Sigmoid colon (tissue), 4 donors: Measurements from ENCODE around the gene PRM1.

Experiments
- CTCF ChIP-seq, 4 experiments: fragments of 450-650 bp in 3 of 4; fragments of 200-600 bp in 1 of 4; IDR thresholded peaks; one replicate each; pipeline ENCODE4 v1.5.1; 2016 to 2019; ENCODE audit warnings: antibody characterized with exemption in 4 of 4, mild to moderate bottlenecking in 3 of 4, moderate library complexity in 2 of 4
- POLR2A ChIP-seq, 2 donors: fragments of 450-650 bp; IDR thresholded peaks; one replicate each; pipeline ENCODE4 v1.6.1; 2016; ENCODE audit warnings: antibody characterized with exemption in 2 of 2, mild to moderate bottlenecking in 2 of 2, moderate library complexity in 2 of 2
- POLR2AphosphoS5 ChIP-seq, 4 donors: sonication (generic); formaldehyde crosslinking; IDR thresholded peaks; one replicate each; pipeline ENCODE4 v1.6.1; 2017; ENCODE audit warnings: antibody characterized with exemption in 4 of 4

GRCh38 chr16:11260596-11260966 lies 20.5 kb downstream of the PRM1 start:
- TF ChIP-seq POLR2AphosphoS5 (IDR thresholded peaks at IDR 0.05) (no peak), POLR2A (IDR thresholded peaks at IDR 0.05) (no peak), CTCF (IDR thresholded peaks at IDR 0.05) (no peak)
